GM12891 (cell line): Measurements from ENCODE around the gene AKT1.

Experiments
- POLR2A ChIP-seq: IDR thresholded peaks from 2 replicates; pipeline ENCODE4 v1.6.1; 2011; ENCODE audit warnings: low read depth, low read length, control low read depth
- POLR2AphosphoS5 ChIP-seq: IDR thresholded peaks from 2 replicates; pipeline ENCODE4 v1.6.1; 2011; ENCODE audit warnings: low read depth, low read length, control low read depth
- POU2F2 ChIP-seq: IDR thresholded peaks from 2 replicates; pipeline ENCODE4 v1.6.1; 2011; ENCODE audit warnings: low read depth, mild to moderate bottlenecking, control low read depth, low read length, moderate library complexity
- SPI1 ChIP-seq: IDR thresholded peaks from 2 replicates; pipeline ENCODE4 v1.6.1; 2011; ENCODE audit warnings: low read depth, low read length, control low read depth
- TAF1 ChIP-seq: IDR thresholded peaks from 2 replicates; pipeline ENCODE4 v1.6.1; 2011; ENCODE audit warnings: low read depth, low read length, control low read depth

DNA sequence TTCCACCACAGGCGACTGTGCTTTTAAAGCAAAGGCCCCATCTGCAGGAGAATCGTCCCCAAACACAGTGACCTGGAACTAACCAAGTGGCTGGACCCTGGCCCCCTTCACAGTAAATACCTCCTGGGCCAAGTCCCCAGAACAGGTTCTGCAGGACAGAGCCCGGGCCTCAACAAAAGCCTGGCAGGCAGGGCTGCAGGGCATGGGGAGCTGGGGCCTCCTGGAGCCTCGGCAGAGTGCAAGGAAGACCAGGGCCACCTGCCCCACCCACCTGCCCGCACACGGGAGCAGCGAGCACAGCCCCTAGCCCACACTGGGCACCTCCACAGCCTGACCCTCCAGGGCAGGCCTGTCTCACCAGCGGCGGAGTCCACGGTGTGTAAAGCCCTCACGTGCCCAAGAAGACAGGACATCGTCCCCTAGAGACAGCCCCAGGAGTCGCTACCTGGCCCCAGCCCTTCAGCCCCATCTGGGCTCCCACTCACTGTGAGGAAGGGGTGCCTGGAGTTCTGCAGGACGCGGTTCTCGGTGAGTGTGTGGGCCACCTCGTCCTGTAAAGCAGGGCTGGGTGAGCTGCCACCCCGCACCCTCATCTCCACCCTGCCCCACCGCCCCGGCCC is 21.0 kb downstream of the AKT1 start:
- TF ChIP-seq POU2F2 (no peak), POLR2A (no peak; the same call in 1 of the 2 replicates), SPI1 (no peak), TAF1 (no peak), POLR2AphosphoS5 (no peak)
